ENCODE results near the gene KCTD5.
"Not testable (repeated sequence)": the region's sequence is repeated elsewhere in the genome, so short reads cannot be mapped to it uniquely, and the experiment has no call there.

KCTD5 gene

DNA sequence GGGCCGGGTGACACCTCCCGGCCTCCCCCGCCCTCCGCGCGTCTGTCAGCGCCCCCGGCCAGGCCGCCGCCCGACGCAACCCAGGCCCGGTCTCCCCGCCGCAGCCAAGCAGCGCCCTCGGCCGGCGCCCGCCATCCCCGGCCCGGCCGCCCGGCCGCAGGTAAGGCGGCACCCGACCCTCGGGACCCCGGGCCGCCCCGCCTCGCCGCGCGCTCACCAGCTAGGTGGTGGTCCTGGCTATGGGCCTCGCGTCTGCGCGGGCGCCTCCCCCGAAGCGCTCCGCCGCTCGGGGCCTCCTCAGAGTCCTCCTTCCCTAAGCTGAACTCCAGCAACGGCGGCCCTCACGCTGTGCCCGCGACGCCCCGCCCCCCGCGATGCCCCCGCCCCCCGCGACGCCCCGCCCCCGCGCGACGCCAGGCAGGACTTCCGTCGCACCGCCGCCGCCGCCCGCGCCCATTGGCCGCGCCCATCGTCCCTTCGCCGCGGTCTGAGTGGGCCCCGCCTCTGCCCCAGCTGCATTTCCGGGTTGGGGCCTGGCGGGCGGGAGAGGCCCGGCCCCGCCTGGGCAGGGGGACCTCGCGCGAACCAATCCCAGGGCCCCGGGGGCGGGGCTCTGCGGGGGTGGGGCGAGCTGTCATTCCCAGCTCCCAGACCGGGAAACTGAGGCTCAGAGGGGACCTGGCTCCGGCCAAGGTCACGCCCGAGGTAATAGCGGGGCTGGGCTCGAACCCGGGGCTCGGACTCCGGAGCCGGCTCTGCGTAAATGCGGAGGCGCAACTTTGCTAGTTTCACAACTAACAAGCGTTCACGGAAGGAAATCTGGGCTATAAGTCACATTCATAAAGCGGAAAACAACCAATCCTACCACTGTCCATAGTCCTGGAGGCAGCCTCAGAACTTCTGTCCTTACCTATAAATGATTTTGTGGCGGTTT is 9.0 kb upstream of the KCTD5 start:
- H3K27ac ChIP-seq (ENCODE audit: low read depth, low read length): peak overlapping the region; percentile 57
- peak overlapping the region; percentile 93 for H2AFZ ChIP-seq (ENCODE audit: low read length, unreplicated experiment)
- H3K79me2 ChIP-seq (ENCODE audit: control insufficient read depth, insufficient read depth, low read length, unreplicated experiment): peaks cover 6% of the 10 kb centered on the region
- no peaks in the 10 kb centered on the region for H3K27me3 ChIP-seq (ENCODE audit: insufficient read depth, low read length)
- H3K4me1 ChIP-seq (ENCODE audit: control insufficient read depth, insufficient read depth, low read length, unreplicated experiment): no peaks in the 10 kb centered on the region
- H3K36me3 ChIP-seq (ENCODE audit: insufficient read depth, low read length): no peaks in the 10 kb centered on the region
- peak overlapping the region; percentile 89 for H3K4me3 ChIP-seq (ENCODE audit: low read depth, low read length)

DNA sequence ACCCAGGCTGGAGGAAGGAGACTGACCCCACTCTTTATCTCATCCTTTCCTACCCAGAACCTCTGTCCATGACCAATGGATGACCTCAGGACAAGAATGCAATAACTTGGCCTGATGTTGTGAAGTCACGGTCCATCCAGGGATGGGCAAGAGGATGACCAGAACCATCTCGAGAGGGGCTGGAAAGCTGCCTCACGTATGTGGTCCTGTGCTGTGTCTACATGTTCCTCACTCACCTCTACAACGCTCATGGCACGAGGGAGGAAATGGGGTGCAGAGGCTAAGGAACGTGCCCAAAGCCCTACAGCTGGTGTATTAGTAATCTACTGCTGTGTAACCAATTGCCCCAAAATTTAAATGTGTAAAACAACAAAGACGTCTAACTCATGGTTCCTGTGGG is 7.3 kb upstream of the KCTD5 start:
- no peak overlapping the region for H3K27ac ChIP-seq (ENCODE audit: low read depth, low read length)
- H3K4me1 ChIP-seq (ENCODE audit: control insufficient read depth, insufficient read depth, low read length, unreplicated experiment): peaks cover 6% of the 10 kb centered on the region
- no peaks in the 10 kb centered on the region for H3K36me3 ChIP-seq (ENCODE audit: insufficient read depth, low read length)
- no peaks in the 10 kb centered on the region for H3K27me3 ChIP-seq (ENCODE audit: insufficient read depth, low read length)
- H2AFZ ChIP-seq (ENCODE audit: low read length, unreplicated experiment): no peak overlapping the region
- no peak overlapping the region for H3K4me3 ChIP-seq (ENCODE audit: low read depth, low read length)
- H3K79me2 ChIP-seq (ENCODE audit: control insufficient read depth, insufficient read depth, low read length, unreplicated experiment): peaks cover 6% of the 10 kb centered on the region

DNA sequence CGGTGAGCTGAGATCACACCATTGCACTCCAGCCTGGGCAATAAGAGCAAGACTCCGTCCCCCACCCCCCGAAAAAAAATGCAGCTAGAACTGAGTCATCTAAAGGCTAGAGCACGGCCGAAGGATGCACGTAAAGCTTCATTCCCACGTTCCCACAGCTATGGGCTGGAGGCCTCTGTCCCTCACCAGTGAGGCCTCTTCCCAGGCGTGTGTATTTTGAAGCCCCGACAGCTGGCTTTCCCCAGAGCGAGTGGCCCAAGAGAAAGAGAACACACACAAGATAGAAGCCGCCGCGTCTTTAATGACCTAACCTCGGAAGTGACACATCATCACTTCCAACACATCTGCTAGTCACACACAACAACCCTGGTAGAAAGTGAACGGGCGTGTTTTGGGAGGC is 6.6 kb upstream of the KCTD5 start:
- 0 out of 2 replicates have a peak, but pooled peaks cover under 1% of the 10 kb centered on the region for H3K36me3 ChIP-seq (ENCODE audit: insufficient read depth, low read length)
- no peak overlapping the region for H2AFZ ChIP-seq (ENCODE audit: low read length, unreplicated experiment)
- H3K79me2 ChIP-seq (ENCODE audit: control insufficient read depth, insufficient read depth, low read length, unreplicated experiment): peaks cover 6% of the 10 kb centered on the region
- no peaks in the 10 kb centered on the region for H3K27me3 ChIP-seq (ENCODE audit: insufficient read depth, low read length)
- no peak overlapping the region for H3K4me3 ChIP-seq (ENCODE audit: low read depth, low read length)
- no peak overlapping the region for H3K27ac ChIP-seq (ENCODE audit: low read depth, low read length)
- H3K4me1 ChIP-seq (ENCODE audit: control insufficient read depth, insufficient read depth, low read length, unreplicated experiment): peaks cover 11% of the 10 kb centered on the region

DNA sequence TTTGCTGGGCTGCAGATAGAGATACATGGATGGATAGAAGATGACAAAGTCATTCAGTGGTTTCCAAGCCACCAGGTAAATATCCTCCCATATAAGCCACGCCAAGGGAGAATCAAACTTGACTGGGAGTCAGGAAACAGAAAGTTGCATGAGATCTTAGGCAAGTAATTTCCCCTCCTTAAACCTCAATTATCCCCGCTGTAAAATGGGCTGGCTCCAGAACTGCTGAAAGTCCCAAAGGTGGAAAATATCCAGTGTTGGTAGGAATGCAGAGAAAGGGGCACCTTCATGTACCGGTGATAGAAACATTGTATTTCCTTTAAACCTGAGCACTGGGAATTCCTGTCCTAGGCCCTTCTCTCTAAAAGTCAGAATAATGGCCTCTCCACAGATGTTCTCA is 5.4 kb upstream of the KCTD5 start:
- not testable (repeated sequence) for H3K36me3 ChIP-seq (ENCODE audit: insufficient read depth, low read length); H3K27me3 ChIP-seq (ENCODE audit: insufficient read depth, low read length); H3K4me3 ChIP-seq (ENCODE audit: low read depth, low read length); H2AFZ ChIP-seq (ENCODE audit: low read length, unreplicated experiment); H3K27ac ChIP-seq (ENCODE audit: low read depth, low read length)
- Histone ChIP-seq H3K79me2 (ENCODE audit: control insufficient read depth, insufficient read depth, low read length, unreplicated experiment) (peaks cover 14% of the 10 kb centered on the region), H3K4me1 (ENCODE audit: control insufficient read depth, insufficient read depth, low read length, unreplicated experiment) (peaks cover 19% of the 10 kb centered on the region)

DNA sequence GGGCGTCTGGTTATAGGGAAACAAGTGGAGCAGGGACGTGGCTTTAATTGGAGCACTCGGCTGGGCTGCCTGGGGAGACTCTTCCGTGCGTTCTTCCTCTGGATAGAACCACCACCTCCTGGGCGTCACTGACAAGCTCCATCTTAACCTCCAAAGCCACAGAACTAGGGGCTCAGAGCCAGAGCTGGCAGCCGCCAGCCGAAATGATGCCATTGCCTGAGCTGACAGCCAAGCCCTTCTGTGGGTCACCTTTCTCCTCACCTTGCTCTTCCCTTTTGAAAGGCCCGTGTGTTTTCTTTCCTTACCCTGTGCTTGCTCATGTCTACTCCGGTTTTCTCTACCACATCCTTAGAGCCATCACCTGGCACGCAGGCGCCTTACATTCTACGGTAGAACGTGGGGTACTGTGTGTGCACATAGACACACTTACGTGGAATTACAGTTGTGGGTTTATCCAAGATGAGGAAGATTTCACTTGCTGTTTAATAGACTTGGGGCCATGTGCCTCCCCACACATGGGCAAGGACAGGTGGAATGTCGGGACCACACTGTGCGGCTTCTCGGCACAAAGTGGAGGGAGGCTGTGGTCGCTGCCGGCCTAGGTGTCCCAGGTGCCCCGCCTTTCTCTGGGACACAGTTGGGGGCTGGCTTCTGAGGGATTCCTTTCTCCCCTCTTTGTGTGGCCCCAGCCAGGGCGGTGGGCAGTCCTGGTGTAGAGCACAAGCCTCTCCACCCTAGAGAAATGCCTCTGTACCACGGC is 3.9 kb upstream of the KCTD5 start:
- H2AFZ ChIP-seq (ENCODE audit: low read length, unreplicated experiment): not testable (repeated sequence)

DNA sequence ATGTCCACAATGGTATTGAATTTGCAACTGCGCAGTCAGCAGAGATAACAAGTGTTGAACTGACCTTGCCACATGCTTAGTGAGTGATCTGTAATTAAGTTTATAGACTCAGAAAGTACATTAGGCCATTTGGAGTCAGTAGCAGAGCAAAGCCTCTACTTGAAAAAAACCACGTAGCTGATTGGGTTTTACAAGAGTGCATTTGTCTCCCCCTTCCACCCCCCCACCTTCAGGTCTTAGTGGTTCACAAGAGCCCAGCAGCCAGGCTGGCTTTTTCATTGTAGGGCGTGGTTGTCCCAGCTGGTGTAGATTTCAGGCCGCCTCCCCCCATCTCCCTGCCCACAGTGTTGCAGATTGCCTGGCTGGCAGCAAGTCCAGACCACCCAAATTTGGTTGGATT is 2.4 kb upstream of the KCTD5 start:
- H3K4me3 ChIP-seq (ENCODE audit: low read depth, low read length); H3K27me3 ChIP-seq (ENCODE audit: insufficient read depth, low read length); H2AFZ ChIP-seq (ENCODE audit: low read length, unreplicated experiment); H3K36me3 ChIP-seq (ENCODE audit: insufficient read depth, low read length): not testable (repeated sequence)
- peaks cover 34% of the 10 kb centered on the region for H3K79me2 ChIP-seq (ENCODE audit: control insufficient read depth, insufficient read depth, low read length, unreplicated experiment)
- peaks cover 23% of the 10 kb centered on the region for H3K4me1 ChIP-seq (ENCODE audit: control insufficient read depth, insufficient read depth, low read length, unreplicated experiment)
- peak overlapping the region; percentile 79; the same call in 1 of the 2 replicates for H3K27ac ChIP-seq (ENCODE audit: low read depth, low read length)

More for the DNA sequence above, 3.9 kb upstream of the KCTD5 start:
- Histone ChIP-seq H3K4me1 (ENCODE audit: control insufficient read depth, insufficient read depth, low read length, unreplicated experiment) (peaks cover 19% of the 10 kb centered on the region), H3K79me2 (ENCODE audit: control insufficient read depth, insufficient read depth, low read length, unreplicated experiment) (peaks cover 23% of the 10 kb centered on the region)
- not testable (repeated sequence) for H3K4me3 ChIP-seq (ENCODE audit: low read depth, low read length); H3K36me3 ChIP-seq (ENCODE audit: insufficient read depth, low read length); H3K27me3 ChIP-seq (ENCODE audit: insufficient read depth, low read length); H3K27ac ChIP-seq (ENCODE audit: low read depth, low read length)

DNA sequence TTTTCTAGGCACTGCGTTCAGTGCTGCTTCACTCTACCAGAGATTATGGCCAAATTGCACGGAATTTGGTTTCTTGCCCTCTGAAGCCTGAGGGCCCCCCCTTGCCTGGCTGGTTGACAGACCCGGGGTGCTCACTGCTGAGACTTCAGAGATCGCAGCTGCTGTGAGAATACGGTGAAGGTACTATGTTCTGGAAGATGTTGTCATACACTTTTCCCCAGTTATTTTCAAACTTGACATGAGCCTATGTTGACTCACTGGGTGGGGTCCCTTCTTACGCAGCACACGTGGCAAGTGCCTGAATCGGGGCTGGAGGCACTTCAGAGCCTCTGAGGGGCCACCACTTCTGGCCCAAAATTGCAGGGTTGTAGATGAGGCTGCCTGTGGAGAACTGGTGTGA is 2.0 kb upstream of the KCTD5 start:
- H3K27me3 ChIP-seq (ENCODE audit: insufficient read depth, low read length); H3K36me3 ChIP-seq (ENCODE audit: insufficient read depth, low read length); H2AFZ ChIP-seq (ENCODE audit: low read length, unreplicated experiment); H3K4me3 ChIP-seq (ENCODE audit: low read depth, low read length): not testable (repeated sequence)
- Histone ChIP-seq H3K27ac (ENCODE audit: low read depth, low read length) (peak overlapping the region; percentile 79; the same call in 1 of the 2 replicates), H3K4me1 (ENCODE audit: control insufficient read depth, insufficient read depth, low read length, unreplicated experiment) (peaks cover 23% of the 10 kb centered on the region), H3K79me2 (ENCODE audit: control insufficient read depth, insufficient read depth, low read length, unreplicated experiment) (peaks cover 35% of the 10 kb centered on the region)

DNA sequence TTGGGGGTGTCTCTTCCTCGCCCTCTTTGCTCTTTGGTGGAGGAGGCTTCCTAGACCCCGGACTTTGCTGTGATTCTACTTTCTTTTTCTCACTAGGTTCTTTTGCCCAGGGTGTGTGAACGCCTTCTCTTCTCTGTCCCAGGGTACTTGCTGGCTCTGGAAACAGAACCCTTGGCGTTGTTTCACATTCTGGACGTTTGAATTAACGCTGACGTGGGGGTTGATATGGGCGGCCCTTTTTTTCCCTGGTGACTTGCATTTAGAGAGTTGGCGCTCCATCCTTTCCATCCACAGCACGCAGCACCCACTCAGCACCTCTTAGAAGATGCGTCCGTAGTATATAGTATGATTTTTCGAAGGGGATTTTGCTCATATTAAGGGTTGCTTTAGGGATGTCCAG is 718 bp downstream of the KCTD5 start:
- H3K36me3 ChIP-seq (ENCODE audit: insufficient read depth, low read length); H3K27me3 ChIP-seq (ENCODE audit: insufficient read depth, low read length): not testable (repeated sequence)
- peak overlapping the region; percentile 68 for H3K27ac ChIP-seq (ENCODE audit: low read depth, low read length)
- peaks cover 27% of the 10 kb centered on the region for H3K4me1 ChIP-seq (ENCODE audit: control insufficient read depth, insufficient read depth, low read length, unreplicated experiment)
- peak overlapping the region; percentile 51 for H2AFZ ChIP-seq (ENCODE audit: low read length, unreplicated experiment)
- peak overlapping the region; percentile 100 for H3K4me3 ChIP-seq (ENCODE audit: low read depth, low read length)
- H3K79me2 ChIP-seq (ENCODE audit: control insufficient read depth, insufficient read depth, low read length, unreplicated experiment): peaks cover 51% of the 10 kb centered on the region

DNA sequence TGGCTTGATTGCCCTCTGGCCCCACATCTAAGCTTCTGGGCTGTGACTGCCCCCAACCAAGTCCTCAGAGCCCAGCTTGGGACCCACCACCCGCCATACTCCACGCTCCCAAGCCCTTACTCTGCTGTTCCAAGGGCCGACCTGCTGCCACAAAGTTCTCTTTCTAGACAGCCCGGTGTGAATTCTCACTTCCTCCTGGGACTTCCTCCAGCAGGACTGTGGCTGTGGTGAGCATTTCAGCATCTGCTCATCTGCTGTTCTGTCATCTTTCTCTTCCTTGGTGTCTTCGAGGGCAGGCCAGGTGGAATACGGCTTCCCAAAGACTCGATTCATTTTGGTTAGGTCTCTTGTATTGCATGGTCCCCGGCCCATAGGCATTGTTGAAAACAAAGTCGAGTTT is 3.8 kb downstream of the KCTD5 start:
- H3K4me1 ChIP-seq (ENCODE audit: control insufficient read depth, insufficient read depth, low read length, unreplicated experiment): peaks cover 12% of the 10 kb centered on the region
- not testable (repeated sequence) for H3K36me3 ChIP-seq (ENCODE audit: insufficient read depth, low read length); H3K27me3 ChIP-seq (ENCODE audit: insufficient read depth, low read length); H3K27ac ChIP-seq (ENCODE audit: low read depth, low read length); H2AFZ ChIP-seq (ENCODE audit: low read length, unreplicated experiment); H3K4me3 ChIP-seq (ENCODE audit: low read depth, low read length)
- H3K79me2 ChIP-seq (ENCODE audit: control insufficient read depth, insufficient read depth, low read length, unreplicated experiment): peaks cover 64% of the 10 kb centered on the region

DNA sequence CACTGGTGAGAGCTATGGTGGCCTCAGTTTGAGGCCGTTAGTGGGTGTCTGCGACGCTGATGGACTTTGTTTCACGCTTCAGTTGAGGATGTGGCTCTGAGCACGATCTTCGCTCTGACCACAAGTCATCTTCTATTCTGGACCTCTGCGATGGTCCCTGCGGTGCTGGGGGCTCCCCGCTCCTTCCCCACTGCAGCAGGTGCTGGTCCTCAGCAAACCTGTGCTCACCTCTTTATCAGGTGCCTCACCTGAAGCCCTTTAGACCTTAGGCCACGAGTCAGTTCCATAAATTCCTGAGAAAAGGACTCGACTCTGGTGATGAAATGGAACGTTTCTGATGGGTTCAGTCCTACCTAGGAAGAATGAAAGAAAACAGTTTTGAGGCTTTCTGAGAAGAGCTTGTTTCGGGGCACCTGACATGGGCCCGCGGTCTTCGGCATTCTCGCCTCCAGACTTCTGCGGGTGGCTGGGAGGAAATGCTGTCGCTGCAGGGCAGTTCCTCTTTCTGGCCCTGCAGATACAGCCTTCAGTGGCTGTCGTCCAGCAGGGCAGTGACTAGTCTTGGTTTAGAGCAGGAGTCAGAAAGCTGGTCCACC is 4.7 kb downstream of the KCTD5 start:
- Histone ChIP-seq H3K36me3 (ENCODE audit: insufficient read depth, low read length) (no peaks in the 10 kb centered on the region), H3K27ac (ENCODE audit: low read depth, low read length) (no peak overlapping the region), H2AFZ (ENCODE audit: low read length, unreplicated experiment) (no peak overlapping the region), H3K27me3 (ENCODE audit: insufficient read depth, low read length) (no peaks in the 10 kb centered on the region), H3K4me1 (ENCODE audit: control insufficient read depth, insufficient read depth, low read length, unreplicated experiment) (peaks cover 8% of the 10 kb centered on the region), H3K79me2 (ENCODE audit: control insufficient read depth, insufficient read depth, low read length, unreplicated experiment) (peaks cover 64% of the 10 kb centered on the region), H3K4me3 (ENCODE audit: low read depth, low read length) (no peak overlapping the region)
